Right ventricle myocardium superior (tissue), 1 donor: Measurements from ENCODE around the gene EHMT1. TPM values are rescaled to one million over a fixed set of nuclear protein-coding genes. Genes with fewer than 3 reads are reported as not detected.

ENCODE experiments used
- ATAC-seq: fragments of 200-7000 bp; cut with Tn5 transposase; one replicate; pipeline ENCODE4 v1.9.1; 2020; ENCODE audit warnings: mild to moderate bottlenecking; ENCODE audit not compliant: poor library complexity
- DNase-seq: peaks from one replicate; pipeline ENCODE4 v3.0.0-alpha.2; 2020
- intact Hi-C: fragments of 100-400 bp; cut with DNase I; formaldehyde crosslinking; loops from one replicate; pipeline ENCODE4 v1.11.2; 2022
- total RNA-seq: library from RNA; stranded (reverse); fragmentation: NEBNext Ultra II Directional; extraction: Animal tissue kit (Norgen Biotek cat#: 25700); gene quantifications from one replicate; pipeline ENCODE4 v1.2.1, GENCODE V29; 2021
- donor health status: DM: no; HTN: yes; CAD: no; lungs with severe emphysema.

Gene EHMT1
- total RNA-seq, 1 donor from 2014 or later: 31.2 TPM

DNA sequence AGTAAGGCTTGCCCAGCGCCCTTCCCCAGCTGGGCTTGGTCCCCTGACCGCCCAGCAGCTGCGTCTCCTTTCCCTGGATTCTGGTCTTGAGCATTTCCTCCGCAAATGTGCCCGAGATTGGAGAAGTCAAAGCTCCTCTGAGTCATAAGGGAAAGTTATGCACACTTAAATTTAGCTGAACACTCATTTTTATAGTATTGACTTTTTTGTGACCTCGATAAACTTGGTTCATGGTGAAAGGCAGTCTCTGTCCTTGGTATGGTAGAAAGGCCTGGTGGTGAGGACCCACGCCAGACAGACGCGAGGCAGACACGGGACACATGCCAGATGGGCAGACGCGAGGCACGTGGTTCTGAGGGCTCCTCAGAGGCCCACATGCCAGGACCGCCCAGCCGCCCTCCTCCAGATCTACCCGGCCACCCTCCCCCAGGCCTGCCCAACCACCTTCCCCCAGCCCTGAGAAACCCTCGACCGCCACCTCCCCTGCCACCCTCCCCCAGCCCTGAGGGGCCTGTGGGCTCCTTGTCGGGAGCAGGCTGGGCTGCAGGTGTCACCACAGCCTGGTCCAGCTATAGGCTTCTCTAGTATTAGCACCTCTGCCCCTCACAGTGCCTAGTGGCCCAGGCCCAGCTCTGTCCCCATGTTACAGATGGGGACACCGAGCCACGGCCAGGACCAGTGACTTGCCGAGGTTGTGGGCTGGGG is 197.9 kb downstream of the EHMT1 start:
- ATAC-seq (peak; percentile 48), DNase-seq (no peak)
- intact Hi-C loops: no loop called here

DNA sequence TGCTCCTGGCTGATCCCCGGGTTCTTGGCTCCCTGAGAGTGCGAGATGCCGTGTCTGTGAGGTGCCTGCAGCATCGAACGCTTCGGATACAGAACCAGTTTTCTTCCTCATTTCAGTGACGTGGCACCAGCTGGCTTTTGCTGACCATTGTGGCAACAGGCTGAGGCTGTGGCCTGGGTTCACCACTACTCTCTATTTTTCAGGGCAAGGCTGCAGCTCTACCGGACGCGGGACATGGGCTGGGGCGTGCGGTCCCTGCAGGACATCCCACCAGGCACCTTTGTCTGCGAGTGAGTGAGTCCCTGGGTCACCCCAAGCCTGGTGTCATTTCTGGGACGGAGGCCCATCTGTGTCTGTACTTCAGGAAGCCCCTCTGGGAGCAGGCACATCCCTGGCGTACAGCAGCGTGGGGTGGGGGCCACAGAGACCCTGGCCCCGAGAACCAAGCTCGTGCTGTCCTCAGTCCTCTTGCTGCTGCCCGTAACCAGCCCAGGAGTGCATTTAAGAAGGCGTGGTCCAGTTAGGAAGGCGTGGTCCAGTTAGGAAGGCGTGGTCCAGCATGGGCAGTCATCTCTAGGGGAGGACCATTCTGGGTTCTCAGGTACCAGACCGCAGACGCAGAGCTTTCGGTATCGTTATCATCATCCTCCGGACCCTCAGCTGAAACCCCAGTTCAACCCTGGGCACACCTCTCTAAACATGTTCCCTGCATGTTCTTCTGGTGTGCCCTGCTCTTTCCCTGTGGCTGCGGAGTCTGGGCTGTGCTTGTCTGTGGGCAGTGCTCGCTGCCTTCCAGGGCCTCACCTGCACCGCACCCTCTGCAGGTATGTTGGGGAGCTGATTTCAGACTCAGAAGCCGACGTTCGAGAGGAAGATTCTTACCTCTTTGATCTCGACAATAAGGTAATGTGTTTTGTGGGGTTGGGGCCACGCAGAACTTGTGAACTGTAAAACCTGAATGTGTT is 198.7 kb downstream of the EHMT1 start:
- no peak for ATAC-seq
- intact Hi-C loops: no loop called here
- DNase-seq: no peak

GRCh38 chr9:137818286-137818685 is 199.5 kb downstream of the EHMT1 start:
- ATAC-seq: no peak
- DNase-seq: no peak
- intact Hi-C loops: no loop called here

- intact Hi-C loops: no loop called here
- ATAC-seq: peak; percentile 29
- no peak for DNase-seq
Observed at GRCh38 chr9:137820161-137820855, 201.5 kb downstream of the EHMT1 start.

DNA sequence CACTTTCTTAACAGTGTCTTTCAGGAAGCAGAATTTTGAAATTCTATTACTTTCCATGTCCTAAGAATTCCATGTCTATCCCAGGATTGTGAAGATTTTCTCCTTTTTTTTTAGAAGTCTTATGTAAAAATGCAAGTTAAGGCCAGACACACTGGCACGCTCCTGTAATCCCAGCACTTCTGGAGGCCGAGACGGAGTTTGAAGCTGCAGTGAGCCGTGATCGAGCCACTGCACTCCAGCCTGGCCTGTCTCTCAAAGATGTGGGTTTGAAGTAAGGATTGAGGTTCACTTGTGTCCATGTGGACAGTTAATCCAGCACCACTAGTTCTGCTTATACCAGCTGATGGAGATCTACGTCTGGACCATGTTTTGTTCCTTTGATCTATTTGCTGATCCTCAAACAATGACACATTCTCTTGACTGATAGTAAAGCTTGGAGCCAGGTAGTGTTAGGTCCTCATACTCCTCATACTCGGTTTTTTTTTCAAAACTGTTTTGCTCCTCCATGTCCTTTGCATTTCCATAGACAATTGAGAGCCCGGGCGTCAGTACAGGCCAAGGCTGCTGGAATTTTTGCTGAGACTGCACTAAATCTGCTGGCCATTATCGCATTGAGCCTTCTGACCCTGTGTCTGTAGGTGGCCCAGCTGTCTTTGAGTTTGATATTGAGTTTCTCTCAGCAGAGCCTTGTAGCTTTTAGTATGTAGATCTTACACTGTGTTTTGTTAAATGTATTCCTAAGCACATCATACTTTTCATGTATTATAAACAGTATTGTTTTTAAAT is 205.4 kb downstream of the EHMT1 start:
- DNase-seq: no peak
- intact Hi-C loops: no loop called here
- no peak for ATAC-seq

DNA sequence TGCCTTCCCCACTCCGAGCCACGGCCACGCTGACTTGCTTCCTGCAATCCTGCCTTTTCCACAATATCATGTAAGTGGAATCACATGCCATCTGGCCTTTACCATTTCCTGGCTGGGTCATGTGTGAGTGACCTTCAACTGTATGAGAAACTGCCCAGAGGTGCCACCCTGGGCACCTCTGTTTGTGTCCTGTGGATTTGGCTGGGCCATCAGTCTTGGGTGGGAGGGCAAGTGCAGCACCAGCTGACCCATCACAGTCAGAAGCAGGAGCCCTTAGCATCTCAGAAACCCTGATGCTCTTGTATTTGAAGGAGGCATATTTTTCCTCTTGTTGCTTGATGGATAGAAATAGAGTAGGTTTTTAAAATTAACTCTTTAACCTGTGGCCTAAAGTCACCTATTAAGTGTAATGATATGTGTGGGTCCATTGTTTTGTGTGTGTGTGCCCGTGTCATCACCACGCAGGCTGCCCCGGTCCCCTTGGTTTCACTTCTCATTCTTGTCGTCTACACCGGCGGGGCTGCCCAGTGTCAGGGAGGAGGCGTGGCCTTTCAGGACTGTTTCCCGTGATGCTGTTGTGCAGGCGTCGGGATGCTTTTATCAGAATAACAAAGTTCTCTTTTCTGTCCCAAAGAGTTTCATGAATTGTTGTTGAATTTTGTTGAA is 206.7 kb downstream of the EHMT1 start:
- no peak for DNase-seq
- no peak for ATAC-seq

DNA sequence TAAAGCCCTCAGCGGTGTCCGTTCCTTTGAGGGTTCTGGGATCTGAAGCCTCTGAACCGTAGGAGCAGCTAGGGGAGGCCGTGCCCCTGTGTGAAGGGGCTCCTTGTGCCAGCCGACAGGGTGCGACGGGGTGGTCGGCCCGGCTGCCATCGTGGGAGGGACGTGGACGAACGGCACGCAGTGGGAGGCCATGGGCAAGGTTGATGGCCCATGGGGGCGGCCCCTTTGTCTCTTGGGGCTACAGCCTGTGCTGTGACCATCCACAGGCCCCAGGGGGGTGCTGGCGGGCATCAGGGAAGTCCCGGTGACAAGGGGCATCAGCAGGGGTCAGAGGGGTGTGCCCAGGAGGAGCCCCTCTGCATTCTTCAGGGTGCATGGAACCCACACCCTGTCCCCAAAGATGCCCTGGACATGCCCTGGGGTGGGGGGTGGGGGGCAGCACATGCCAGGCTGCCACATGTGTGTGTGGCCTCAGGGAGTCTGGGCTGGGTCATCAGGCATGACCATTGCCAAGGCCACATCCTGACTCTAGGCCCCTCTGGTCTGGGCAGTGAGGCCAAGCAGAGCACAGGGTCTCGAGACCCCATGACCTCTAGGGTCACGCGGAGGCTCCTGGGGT is 209.2 kb downstream of the EHMT1 start:
- DNase-seq (no peak), ATAC-seq (no peak)
- intact Hi-C loops: no loop called here

More for the DNA sequence above, 206.7 kb downstream of the EHMT1 start:
- intact Hi-C loops: no loop called here

- no peak for DNase-seq
- intact Hi-C loops: no loop called here
- no peak for ATAC-seq
Observed at GRCh38 chr9:137828527-137829259, 209.9 kb downstream of the EHMT1 start.

DNA sequence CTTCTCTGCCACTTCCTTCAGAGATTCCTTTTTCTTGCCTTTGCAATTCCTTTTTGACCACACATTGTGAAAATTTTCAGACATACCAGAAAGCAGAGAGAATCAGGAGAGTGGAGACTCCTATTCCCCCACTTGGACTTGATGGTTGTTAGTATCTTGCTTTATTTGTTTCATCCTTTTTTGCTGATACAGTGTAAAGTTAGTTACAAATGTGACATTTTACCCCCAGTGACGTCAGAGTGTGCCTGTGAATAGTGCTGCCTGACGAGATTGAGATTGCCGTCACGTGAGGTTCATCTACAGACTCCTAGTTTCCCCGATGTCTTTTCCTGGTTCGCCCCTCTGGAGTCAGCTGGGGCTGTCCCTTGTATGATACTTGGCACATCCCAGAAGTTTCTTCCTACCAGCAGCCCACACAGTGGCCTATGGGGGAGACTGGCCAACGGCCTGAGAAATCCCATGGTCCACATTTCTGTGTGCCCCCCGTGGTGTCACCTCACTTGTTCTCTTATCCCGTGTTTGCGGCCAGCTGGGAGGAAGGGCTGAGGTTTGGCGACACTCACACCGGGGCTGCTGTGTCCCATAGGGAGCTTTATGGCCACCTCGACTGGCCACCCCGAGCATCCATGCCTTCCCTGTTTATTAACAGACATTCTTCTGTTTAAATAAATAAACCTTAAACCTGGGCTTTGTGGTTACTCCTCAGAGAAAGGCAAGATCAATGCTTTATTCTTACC is 210.6 kb downstream of the EHMT1 start:
- intact Hi-C loops: no loop called here
- ATAC-seq (no peak), DNase-seq (no peak)

DNA sequence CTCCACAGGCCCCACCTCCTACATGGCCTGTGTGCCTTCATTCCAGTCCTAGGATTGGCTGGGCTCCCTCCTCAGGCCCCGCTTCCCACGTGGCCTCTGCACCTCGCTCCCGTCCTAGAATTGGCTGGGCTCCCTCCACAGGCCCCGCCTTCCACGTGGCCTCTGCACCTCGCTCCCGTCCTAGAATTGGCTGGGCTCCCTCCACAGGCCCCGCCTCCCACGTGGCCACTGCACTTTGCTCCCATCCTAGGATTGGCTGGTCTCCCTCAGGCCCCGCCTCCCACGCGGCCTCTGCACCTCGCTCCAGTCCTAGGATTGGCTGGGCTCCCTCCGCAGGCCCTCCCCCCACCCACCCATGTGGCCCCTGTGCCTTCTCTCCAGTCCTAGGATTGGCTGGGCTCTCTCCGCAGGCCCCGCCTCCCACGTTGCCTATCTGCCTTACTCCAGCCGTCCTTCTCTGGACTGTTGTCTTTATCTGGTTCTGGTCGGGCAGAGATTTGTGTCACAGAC is 213.4 kb downstream of the EHMT1 start:
- DNase-seq: no peak
- intact Hi-C loops: no loop called here
- ATAC-seq: no peak

DNA sequence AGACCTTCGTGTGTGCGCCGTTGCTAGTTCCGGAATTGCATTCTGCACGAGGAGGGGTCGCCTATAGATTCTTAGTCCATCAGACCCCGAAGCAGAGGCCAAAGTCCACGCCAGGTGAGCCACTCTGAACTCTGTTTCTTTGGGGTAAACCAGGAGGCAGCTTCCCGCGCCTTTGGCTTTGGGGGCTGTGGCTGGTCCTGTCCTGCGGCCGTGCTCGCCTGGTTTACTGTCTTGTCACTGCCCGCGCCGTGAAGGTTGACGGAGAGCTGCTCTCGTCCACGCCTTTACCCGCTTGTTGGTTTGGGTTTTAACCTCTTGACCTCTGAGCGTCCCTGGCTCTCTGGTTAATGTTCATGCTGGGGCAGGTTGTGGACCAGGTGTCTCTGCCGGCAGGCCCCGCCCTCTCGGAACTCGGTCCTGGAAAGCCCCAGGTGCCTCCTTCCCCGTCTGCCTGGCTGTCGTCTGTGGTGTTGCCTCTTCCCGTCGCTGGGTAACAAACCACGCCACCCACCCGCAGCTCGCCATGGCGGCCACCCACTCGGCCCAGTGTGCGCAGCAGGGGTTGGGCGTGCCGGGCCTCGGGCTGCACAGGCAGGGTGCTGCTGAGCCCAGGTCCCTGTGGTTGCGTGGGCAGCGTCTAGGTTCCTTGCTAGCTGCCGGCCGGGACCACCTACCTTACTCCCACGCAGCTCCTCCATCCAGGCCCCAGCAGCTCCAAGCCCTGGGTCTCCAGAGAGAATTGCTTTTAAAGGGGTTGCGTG is 214.2 kb downstream of the EHMT1 start:
- ATAC-seq (no peak), DNase-seq (no peak)
- intact Hi-C loops: no loop called here

GRCh38 chr9:137833721-137834613 is 215.2 kb downstream of the EHMT1 start:
- peak; percentile 26 for ATAC-seq
- no peak for DNase-seq
- intact Hi-C loops: no loop called here

- no peak for ATAC-seq
- intact Hi-C loops: no loop called here
Observed at GRCh38 chr9:137834846-137835546, 216.2 kb downstream of the EHMT1 start.

More at GRCh38 chr9:137834846-137835546, 216.2 kb downstream of the EHMT1 start:
- no peak for DNase-seq
